Gastrocnemius medialis (tissue), 4 donors: ENCODE data around the gene MUC15.

ENCODE experiments used
- POLR2A ChIP-seq, 2 donors: fragments of 450-650 bp; IDR thresholded peaks; one replicate each; pipeline ENCODE4 v1.6.1; 2017; ENCODE audit warnings: antibody characterized with exemption in 2 of 2, mild to moderate bottlenecking in 2 of 2, moderate library complexity in 2 of 2
- TF ChIP-seq, protein P1 (sequence below), 5 experiments: fragments of 450-650 bp in 3 of 5; fragments of 200-600 bp in 2 of 5; sonication (generic) in 2 of 5; IDR thresholded peaks in 4 of 5; conservative IDR thresholded peaks in 1 of 5; 1 replicate in 4 of 5; 2 replicates in 1 of 5; pipeline ENCODE4 v1.5.1; 2016 to 2019; ENCODE audit warnings: antibody characterized with exemption in 5 of 5, mild to moderate bottlenecking in 3 of 5, moderate library complexity in 3 of 5

DNA sequence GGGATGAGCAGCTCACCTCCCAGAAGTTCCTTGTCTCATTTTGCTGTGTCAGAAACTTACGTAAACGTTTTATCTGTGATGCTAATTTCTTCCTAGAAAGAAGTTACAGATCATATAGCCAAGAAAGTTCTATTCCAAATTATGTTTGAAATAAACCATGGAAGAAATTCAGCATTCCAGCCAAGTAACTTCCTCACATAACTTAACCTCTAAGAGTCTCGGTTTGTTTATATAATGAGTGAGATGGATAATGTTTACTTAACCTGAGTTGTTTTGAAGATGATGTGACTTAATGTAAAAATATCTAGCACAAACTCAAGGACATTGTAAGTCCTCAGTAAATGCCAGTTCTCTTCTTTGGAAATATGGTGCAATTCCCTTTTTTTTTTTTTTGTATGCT is 8.9 kb upstream of the MUC15 start:
- TF ChIP-seq, protein P1, sequence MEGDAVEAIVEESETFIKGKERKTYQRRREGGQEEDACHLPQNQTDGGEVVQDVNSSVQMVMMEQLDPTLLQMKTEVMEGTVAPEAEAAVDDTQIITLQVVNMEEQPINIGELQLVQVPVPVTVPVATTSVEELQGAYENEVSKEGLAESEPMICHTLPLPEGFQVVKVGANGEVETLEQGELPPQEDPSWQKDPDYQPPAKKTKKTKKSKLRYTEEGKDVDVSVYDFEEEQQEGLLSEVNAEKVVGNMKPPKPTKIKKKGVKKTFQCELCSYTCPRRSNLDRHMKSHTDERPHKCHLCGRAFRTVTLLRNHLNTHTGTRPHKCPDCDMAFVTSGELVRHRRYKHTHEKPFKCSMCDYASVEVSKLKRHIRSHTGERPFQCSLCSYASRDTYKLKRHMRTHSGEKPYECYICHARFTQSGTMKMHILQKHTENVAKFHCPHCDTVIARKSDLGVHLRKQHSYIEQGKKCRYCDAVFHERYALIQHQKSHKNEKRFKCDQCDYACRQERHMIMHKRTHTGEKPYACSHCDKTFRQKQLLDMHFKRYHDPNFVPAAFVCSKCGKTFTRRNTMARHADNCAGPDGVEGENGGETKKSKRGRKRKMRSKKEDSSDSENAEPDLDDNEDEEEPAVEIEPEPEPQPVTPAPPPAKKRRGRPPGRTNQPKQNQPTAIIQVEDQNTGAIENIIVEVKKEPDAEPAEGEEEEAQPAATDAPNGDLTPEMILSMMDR (IDR thresholded peaks at IDR 0.05 in 4 of 5, conservative IDR thresholded peaks at IDR 0.05 in 1 of 5), result no peak
- TF ChIP-seq POLR2A (IDR thresholded peaks at IDR 0.05), result no peak
